GM18505 (cell line): ENCODE results near the gene FAM32A.

Experiments used
- ATAC-seq: cut with Tn5 transposase; IDR thresholded peaks from one replicate; pipeline ENCODE4 v1.9.1; 2021; ENCODE audit not compliant: unreplicated experiment
- POLR2A ChIP-seq: IDR thresholded peaks from 4 replicates; pipeline ENCODE4 v1.6.1; 2011; ENCODE audit warnings: borderline replicate concordance; ENCODE audit not compliant: insufficient read depth, insufficient read length; ENCODE audit errors: extremely low read depth

Gene FAM32A

GRCh38 chr19:16213076-16213475 is 27.9 kb downstream of the FAM32A start:
- no peak for ATAC-seq
- TF ChIP-seq POLR2A: no peak

DNA sequence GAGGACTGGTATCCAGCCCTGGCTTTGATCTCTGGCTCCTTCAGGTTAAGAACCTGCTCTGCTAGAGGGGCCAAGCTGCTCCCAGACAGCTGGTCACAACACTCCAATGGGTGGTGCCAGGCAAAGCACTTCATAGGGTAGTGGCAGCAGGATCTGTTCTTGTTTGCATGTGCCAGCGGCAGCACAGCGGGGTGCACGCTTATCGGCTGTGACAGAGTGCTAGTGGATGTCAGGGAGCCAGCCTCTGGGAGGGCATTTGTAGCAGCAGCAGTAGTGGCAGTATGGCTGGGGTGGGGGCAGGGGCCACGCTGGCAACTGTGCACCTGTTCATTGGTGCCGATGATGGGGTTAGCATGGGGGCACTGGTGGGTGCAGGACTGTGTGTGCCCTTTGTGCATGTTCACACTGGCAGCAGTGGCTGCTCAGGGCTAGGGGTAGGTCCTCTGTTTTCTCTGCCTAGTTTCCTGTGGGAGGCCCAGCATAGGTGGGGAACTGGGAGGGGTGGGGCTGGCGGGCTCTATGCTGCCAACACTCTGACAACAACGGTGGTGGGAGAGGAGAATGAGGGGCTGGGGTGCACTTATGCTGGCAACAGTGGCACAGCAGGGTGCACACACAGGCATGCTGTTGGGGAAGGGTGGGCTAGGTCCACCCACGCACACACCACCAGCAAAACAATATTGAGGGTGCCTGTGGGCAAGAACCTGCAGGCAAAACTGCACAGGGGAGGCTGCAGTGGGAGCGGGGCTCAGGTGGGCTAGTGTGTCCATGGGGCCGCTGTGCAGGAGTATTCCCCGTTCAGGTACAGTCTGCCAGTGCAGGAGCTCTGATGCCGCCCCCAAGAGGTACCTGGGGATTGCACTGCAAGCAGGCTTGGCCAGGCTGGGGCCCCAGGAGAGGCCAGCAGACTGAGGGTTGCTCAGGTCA is 31.8 kb downstream of the FAM32A start:
- no peak for ATAC-seq
- no peak for TF ChIP-seq POLR2A

- ATAC-seq: no peak
- no peak for TF ChIP-seq POLR2A
Observed at GRCh38 chr19:16217716-16218451, 32.7 kb downstream of the FAM32A start.

DNA sequence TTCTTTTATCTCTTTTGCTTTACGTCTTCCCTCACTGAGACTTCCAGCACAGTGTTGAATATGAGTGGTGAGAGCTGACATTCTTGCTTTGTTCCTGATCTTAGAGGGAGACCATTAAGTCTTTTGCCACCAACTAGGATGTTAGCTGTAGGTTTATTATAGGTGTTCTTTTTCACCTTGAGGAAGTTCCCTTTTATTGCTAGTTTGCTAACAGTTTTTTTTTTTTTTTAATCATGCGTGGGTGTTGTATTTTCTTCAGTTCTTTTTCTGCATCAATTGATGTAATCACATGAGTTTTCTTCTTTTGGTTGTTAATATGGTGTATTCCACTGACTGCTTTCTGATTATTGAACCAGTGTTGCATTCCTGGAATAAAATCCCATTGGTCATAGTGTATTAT is 33.6 kb downstream of the FAM32A start:
- no peak for TF ChIP-seq POLR2A
- no peak for ATAC-seq

DNA sequence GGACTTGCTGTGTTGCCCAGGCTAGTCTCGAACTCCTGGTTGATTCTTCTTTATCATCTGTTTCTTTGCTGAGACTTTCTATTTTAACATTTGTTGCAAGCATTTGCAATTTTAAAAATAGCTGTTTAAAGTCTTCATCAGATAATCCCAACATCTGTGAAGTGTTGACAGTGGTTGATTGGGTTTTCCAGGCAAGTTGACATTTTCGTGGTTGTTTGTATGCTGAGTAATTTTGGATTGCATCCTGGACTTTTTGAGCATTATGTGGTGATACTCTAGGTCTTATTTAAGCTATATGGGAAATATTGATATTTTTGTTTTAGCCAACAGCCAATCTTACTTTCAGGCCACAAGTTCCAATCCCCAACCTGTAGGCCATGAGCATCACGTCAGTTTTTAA is 37.6 kb downstream of the FAM32A start:
- ATAC-seq: no peak
- TF ChIP-seq POLR2A: no peak

- no peak for TF ChIP-seq POLR2A
- ATAC-seq: no peak
Observed at GRCh38 chr19:16223746-16224145, 38.5 kb downstream of the FAM32A start.

DNA sequence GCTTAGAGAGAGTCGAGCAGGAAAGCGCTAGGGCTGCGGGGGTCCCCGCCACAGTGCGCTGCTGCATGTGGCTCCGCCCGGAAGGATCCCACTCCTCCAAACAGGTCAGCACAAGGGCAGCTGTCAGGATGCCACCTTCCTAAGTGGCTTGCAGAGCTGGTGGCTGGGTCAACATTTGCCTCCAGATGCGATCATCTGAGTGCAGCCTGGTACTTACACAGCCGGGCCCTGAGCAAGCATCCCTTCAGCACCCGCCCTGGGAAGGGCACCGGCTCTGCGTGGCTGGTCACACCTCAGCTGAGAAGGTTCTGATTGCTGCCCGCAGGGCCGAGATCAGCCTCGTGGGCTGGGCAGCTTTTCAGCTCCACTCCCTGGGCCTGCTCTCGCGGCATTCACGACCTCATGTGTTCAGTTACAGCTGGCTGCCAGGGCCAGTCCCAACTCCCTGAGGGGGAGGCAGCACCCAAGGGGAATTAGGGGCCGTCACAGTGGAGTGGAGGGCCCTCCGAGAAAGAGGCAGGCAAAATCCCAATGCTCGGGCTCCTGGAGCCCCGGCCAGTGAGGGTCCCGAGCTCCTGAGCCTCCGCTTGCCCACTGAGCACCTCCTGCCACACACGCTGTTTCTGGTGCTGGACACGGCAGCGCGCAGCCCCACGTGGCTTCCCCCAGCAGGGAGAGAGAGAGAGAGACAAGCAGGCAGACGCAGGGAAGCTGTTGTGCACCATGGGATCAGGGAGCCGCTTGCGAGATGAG is 39.3 kb downstream of the FAM32A start:
- no peak for TF ChIP-seq POLR2A
- no peak for ATAC-seq

DNA sequence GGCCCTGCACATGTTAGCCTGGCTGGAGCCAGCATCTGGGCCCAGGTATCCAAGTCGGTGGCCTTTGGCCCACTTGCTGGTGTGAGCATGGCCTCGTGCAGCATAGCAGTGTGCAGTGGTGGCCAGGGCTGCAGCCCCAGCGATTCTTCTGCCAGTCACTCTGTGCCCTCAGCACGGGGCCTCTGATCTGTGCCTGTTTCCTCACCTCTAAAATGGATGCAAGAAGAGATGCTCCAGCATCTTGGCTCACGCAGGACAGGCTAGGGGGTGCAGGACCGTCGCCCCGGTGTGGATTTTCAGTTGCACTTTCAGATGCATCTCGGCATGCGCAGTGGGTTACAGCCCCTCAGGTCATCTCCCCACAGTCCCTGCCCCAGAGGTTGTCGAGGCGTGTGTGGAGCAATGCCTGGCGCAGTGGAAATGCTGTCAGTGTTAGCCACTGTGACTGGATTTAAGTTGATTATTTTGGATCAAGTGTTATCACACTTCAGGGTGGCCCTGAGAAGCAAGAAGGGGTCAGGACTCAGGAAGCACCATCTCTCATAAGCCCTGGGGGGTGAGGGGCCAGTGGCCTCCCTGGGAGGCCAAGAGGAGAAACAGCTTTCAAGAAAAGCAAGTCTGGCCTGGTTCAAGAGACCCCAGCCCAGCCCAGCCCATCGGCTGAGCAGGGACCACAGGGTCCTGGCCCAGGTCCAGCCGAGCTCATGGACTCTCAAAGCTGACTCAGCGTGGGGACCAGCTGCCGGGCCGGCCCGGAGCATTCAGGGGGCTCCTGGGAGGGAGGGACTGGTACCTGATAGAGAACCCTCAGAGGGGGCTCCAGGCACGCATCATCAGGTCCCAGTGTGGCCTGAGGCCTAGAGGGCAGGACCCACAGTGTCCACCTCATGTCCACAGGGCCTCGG is 40.3 kb downstream of the FAM32A start:
- TF ChIP-seq POLR2A: no peak
- ATAC-seq: no peak

DNA sequence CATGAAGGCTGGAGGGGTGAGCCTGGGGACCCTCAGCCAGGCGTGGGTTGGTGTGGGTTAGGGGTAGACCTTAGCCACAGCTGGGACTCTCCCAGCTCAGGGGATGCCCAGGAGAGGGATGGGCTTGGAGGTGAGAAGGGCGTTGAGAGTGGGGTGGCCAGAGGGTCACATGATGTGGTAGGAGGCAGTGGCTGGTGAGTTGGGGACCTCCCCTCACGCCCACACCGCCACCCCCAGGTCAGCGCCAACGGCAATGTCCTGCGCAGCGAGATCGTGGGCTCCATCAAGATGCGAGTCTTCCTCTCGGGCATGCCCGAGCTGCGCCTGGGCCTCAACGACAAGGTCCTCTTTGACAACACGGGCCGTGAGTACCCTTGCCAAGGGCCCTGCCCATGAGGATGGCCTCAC is 41.0 kb downstream of the FAM32A start:
- ATAC-seq: no peak
- no peak for TF ChIP-seq POLR2A

- no peak for TF ChIP-seq POLR2A
- ATAC-seq: no peak
Observed at GRCh38 chr19:16226878-16227836, 41.9 kb downstream of the FAM32A start.

- ATAC-seq: no peak
- TF ChIP-seq POLR2A: no peak
Observed at GRCh38 chr19:16227837-16228636, 42.8 kb downstream of the FAM32A start.
